ENCODE measurements around the gene LGI4.
"Not testable (repeated sequence)": the region's sequence is repeated elsewhere in the genome, so short reads cannot be mapped to it uniquely, and the experiment has no call there.

The LGI4 gene

GRCh38 chr19:35140962-35141836, 6.3 kb upstream of the LGI4 start:
- peak; percentile 88 for DNase-seq

- DNase-seq, result no peak
Observed at GRCh38 chr19:35140207-35140961, 5.5 kb upstream of the LGI4 start.

- DNase-seq, result no peak
Observed at GRCh38 chr19:35138305-35138892, 3.5 kb upstream of the LGI4 start, which contains the start of gene FXYD1. Gene FXYD1 (plus strand): TSS chr19:35138824. CDS start chr19:35140080, 1,256 bp downstream.

DNA sequence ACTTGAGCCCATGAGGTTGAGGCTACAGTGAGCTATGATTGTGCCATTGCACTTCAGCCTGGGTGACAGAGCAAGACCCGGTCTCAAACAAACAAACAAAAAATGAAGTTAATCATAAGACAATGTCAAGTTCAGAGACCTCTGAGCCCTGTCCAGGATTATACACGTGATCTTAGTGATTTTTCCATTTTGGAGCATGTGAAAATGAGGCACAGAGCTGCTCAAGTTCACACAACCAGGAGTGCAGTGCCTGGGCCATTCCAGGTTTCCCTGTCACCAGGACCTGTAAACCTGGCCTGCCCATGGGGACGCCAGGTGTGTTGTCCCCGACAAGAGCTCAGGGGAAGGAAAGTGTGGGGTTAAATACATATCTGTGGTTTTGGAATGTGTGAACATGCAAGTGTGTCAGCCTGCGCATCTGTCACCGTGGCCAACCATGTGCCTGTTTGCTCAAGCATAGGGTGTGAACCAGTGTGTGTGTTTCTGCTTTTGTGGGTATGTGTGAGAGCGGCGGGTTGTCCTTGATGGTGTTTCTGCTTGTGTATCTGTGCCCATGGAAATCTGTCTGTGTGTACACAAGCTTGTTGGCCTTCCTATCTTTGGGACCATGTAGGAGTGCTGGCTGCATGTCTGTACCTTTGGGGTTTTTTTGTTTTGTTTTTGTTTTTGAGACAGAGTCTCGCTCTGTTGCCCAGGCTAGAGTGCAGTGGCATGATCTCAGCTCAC, 2.3 kb upstream of the LGI4 start:
- DNase-seq, result no peak

DNA sequence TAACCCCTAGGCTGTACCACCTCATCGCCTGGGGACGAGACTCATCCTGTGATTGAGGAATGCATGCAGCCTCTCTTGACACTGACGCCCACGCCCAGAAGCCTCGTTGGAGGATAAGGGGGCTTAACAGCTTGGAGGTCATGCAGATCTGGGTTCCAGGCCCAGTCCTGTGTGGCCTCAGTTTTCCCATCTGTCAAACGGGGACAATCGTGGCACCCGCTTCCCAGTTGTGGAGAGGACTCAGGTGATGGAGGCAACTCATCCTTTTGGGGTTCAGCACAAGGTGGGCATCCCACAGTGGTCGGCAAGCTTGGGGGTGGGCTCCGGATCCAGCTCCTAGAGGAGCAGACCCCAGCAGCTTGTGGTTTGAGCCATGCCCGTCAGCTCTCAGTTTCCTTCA, 1.4 kb upstream of the LGI4 start:
- no peak for DNase-seq

DNA sequence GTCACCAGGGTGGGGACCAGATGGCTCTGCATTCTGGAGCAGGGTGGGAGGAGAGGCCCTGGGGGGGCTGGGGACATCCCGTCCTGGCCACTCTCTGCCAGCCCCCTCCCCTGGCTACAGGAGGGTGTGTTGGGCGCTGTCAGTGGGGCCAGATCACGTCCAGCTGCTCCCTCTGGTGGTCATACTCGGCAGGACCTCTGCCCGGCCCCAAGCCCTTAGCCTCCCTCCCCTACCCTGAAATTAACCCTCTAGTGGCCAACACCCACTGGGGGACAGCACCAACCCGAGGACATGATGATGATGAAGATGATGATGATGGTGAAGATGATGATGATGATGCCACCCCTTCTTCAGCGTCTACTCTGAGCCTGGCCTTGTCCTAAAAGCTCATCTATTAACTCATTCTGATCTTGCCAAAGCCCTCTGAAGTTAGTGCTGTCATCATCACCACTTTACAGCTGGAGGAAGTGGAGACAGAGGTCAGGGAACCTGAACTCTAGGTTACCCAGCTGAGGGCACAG, 590 bp upstream of the LGI4 start:
- peak; percentile 66 for DNase-seq

- no peak for DNase-seq
Observed at GRCh38 chr19:35133826-35134225, 1.0 kb downstream of the LGI4 start.

GRCh38 chr19:35132254-35132653, 2.6 kb downstream of the LGI4 start:
- DNase-seq, result no peak

DNA sequence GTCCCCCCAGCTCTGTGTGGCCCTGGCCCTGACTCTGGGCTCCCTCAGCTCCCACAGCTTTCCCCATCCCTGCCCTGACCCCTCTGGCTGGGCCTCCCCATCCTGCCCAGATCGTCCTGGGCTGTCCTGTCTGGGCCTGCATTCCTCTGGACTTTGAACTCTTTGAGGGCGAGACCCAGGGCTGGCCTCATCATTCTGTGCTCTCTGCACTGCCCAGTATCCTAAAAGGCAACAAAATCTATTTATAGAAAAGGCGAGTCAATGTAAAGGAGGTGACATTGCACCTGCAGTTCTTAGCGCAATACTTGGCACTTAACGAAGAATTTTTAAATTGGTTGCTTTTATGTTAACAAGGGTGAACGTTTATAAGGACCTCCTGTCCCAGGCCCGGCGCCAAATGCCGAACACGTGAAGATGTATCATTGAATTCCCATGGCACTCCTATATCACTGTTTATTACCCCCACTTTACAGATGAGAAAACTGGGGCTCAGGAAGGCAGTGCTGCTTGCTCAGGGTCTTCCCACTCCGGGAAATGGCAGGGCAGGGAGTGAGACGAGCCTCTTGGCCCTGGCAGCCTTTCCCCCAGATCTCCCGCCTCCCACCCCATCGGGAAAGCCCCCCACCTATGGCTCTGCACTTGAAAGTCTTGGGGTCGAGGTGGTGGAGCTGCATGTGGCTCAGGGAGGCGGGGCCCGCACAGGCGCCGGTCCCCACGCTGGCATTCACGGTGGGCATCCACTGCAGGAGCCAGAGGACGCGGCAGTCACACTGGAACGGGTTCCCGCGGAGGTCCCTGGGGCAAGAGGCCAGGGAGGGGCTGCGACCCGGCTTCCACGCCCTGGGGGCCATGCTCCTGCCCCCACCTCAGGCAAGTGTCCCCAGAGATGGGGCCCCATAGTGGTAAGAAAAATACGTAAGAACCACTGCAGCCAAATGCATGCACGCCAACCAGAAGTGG, 3.8 kb downstream of the LGI4 start:
- DNase-seq, result no peak

DNA sequence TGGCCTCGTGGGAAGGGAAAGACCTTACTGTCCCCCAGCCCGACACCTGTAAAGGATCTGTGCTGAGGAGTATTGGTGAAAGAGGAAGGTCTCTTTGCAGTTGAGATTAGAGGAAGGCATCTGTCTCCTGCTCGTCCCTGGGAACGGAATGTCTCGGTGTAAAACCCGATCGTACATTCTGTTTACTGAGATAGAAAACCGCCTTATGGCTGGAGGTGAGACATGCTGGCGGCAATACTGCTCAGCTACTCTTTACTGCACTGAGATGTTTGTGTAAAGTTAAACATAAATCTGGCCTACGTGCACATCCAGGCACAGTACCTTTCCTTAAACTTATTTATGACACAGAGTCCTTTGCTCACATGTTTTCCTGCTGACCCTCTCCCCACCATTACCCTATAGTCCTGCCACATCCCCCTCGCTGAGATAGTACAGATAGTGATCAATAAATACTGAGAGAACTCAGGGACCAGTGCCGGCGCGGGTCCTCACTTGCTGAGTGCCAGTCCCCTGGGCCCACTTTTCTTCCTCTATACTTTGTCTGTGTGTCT, 5.1 kb downstream of the LGI4 start:
- not testable (repeated sequence) for DNase-seq

GRCh38 chr19:35128398-35129057, 6.3 kb downstream of the LGI4 start:
- no peak for DNase-seq

DNA sequence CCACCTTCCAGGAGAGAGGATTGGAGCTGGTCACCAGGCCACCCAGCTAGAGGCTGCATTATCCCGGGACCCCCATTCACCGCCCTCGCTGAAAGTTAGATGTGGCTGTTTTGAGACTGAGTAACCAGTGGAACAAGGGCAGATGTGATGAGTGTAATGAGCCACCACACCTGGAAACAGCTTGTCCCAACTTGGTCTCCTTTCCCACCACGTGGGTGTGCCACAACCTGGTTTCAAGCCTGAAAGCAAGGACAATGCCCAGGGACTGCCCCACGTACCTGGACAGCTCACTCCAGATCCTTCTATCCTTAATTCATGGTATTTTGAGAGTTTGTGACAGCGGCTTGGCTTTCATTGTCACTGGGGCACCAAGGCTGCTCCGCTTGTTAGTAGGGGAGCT, 7.0 kb downstream of the LGI4 start:
- no peak for DNase-seq

DNA sequence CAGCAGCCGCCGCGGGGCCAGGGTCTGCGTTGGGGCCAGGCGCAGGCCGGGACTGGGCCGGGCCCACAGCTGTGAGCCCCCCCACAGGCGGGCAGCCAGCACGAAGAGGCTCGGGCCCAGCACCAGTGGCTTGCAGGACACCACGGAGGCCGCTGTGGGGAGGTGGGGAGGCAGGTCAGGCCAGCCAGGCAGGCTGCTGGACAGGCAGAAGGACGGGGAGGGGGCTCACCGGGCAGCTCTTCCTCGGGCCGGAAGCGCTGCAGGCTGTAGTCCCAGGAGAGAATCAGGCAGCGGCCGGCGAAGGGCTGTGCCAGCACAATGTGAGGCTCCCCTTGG, 8.3 kb downstream of the LGI4 start:
- no peak for DNase-seq

DNA sequence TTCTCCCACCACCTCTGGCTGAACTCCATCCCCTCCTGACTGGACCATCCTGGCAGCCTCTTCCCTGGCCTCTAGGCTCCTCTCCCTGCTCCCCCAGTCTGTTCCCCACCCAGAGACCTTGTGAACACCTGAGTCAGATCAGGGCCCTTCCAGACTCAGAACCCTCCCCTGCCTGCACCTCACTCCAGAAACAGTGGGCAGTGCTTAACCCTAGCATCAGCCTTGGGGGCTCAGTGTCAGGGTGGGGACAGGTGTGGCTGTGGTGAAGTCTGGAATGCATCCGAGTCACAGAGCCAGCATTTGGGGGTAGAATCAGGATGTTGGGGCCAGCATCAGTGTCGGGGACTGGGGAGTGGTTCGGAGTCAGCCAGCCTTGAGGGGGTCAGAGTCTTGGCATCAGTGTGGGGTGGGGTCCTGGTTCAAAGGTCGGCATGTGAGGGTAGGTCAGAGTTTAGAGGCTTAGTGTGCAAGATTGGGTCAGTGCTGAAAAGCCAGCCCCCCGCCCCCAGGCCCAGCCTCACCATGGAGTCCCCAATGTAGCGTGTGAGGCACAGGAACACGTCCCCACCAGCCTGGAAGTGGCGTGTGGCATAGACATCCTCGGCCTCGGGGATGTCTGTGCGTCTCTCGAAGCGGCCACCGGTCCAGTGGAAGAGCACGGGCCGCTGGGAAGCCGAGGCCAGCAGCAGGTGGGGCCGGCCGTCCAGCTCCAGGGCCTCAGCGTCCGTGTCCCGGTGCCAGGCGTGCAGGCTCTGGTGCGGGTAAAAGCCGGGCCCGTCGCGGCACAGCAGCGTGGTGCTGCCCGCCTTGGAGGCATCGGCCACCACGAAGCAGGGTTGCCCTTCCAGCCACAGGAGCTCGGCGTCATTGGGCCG, 8.9 kb downstream of the LGI4 start:
- no peak for DNase-seq

DNA sequence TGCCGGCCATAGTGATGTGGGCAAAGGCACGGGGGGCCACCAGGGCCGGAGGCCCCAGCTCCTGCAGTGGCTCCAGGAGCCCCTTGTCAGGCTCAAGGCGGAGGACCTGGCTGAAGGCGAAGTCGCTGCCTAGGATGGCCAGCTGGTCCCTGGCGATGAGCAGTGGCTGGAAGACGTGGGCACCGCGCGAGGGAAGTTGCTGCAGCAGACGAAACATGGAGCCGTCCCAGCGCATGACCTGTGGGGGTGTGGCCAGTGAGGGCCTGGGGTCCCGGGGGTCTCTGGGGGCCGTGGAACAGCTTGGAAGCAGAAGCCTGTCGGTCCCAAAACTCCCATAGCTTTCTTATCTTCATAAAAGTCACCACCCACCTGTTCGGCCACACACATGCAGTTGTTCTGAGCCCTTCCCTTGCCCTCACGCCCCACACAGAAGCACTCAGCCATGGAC, 9.6 kb downstream of the LGI4 start:
- DNase-seq, result no peak

DNA sequence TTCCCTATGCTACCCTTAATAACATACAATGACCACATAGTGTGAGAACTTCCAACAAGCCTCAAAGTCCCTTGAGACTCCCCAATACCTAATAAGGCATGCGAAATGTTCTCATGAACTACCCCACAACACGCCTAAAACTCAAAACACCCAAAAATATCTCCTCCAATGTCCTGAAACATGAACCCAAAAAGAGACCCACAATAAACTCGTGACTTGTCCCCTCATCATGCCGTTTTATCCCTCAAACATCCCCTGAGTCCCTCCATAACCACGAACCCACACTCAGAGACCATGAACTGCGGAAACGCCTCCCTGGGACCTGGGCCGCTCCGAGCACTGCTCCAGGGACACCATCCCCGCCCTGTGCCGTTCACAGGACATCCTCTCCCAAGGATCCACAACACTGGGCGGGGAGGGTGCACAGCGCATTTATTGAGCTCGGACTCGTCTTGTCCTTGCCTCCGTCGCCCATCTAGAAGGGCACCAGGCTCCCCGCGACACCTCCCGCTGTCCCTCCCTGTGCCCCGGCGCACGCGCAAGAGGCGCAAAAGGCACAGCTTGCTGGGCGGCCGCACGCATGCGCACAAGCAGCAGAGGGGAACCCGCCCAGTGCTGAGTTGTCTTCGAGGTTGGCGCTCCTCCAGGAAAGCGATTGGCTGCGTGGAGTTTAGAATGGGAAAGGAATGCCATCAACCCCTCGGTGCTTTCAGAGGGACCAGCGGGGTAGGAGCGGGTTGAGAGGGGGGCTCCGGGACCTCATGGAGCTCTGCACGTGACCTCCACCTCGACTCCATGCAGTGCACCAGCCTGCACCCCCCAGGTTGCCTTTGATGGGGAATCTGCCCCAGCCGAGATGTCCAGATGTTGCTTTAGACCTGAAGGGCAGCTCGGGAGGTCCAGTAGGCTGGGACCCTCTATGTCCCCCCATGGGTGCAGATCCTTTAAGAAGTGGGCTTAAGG, 10.5 kb downstream of the LGI4 start:
- peak; percentile 92 for DNase-seq

DNA sequence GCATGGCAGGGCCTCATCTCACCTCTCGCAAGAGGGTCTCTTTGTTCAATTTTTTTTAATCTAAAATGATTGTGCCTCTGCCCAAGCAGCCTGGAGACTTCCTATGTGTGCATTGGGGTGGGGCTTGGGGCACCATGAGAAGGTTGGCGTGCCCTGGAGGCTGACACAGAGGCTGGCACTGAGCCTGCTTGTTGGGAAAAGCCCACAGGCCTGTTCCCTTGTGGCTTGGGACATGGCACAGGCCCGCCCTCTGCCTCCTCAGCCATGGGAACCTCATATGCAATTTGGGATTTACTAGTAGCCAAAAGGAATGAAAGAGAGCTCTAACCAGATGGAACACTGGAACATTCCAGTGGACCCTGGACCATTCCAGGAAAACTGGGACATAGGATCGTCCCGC, 11.3 kb downstream of the LGI4 start:
- peak; percentile 28 for DNase-seq
